HCT116 (cell line): ENCODE results near the gene TRPT1. TPM values are rescaled to one million over a fixed set of nuclear protein-coding genes. Genes with fewer than 3 reads are reported as not detected.

Experiments
- ATAC-seq: fragments of 200-7000 bp; cut with Tn5 transposase; 2 replicates; pipeline ENCODE4 v1.9.1; 2020; ENCODE audit warnings: mild to moderate bottlenecking, moderate library complexity
- BruUV-seq: library from RNA; stranded (reverse); fragments of 400-500 nt; replicated peaks from 2 replicates; lab custom pipeline; 2021; lab: Mats Ljungman, UMichigan
- CTCF ChIA-PET: fragments of 300-600 bp; sonication (Branson Sonifier 250); formaldehyde crosslinking; loops from one replicate; lab custom pipeline; 2021; ENCODE audit warnings: antibody characterized with exemption; lab: Charles Lee
- POLR2A ChIA-PET: fragments of 300-600, 350-600 bp; sonication (Branson Sonifier 250); formaldehyde crosslinking; loops from one replicate; lab custom pipeline; 2021; ENCODE audit warnings: antibody characterized with exemption; lab: Charles Lee
- RAD21 ChIA-PET, 2 experiments: fragments of 300-600 bp; sonication (Branson Sonifier 250); formaldehyde crosslinking; loops; one replicate each; lab custom pipeline; 2023; ENCODE audit warnings: low total read pairs in 2 of 2; ENCODE audit not compliant: uncharacterized antibody in 2 of 2, unreplicated experiment in 2 of 2, low non-redundant PET in 1 of 2; lab: Charles Lee
- DNase-seq: peaks from one replicate; pipeline ENCODE4 v3.0.0-alpha.2; 2010; ENCODE audit warnings: low read depth, low spot score
- H2AFZ ChIP-seq: fragments of 200-600 bp; shearing (Covaris generic), sonication (generic); 2 replicates; pipeline ENCODE4 v1.6.1; 2017; ENCODE audit warnings: low read depth, mixed run types, mixed read lengths, antibody characterized with exemption, low read length; ENCODE audit not compliant: poor library complexity, severe bottlenecking
- H3K27ac ChIP-seq: 2 replicates; pipeline ENCODE4 v1.5.1; 2012; ENCODE audit warnings: low read depth, low read length
- H3K27me3 ChIP-seq: fragments of 200-600 bp; sonication (generic); 2 replicates; pipeline ENCODE4 v1.6.1; 2016; ENCODE audit warnings: mixed run types, low read length, mixed read lengths; ENCODE audit not compliant: insufficient read depth
- H3K36me3 ChIP-seq, 2 experiments: fragments of 200-500 bp in 1 of 2; fragments of 200-600 bp in 1 of 2; sonication (Bioruptor generic) in 1 of 2; sonication (generic) in 1 of 2; 2 replicates each; pipeline versions ENCODE4 v1.5.1 to v1.6.1; 2014 to 2016; ENCODE audit warnings: low read length in 2 of 2, inconsistent platforms in 1 of 2, mixed read lengths in 1 of 2, mixed run types in 1 of 2; ENCODE audit not compliant: insufficient read depth in 2 of 2, control insufficient read depth in 1 of 2
- H3K4me1 ChIP-seq, 2 experiments: fragments of 200-600 bp in 1 of 2; sonication (generic) in 1 of 2; 2 replicates each; pipeline versions ENCODE4 v1.5.1 to v1.6.1; 2012 to 2017; ENCODE audit warnings: low read length in 2 of 2, inconsistent platforms in 1 of 2, mild to moderate bottlenecking in 1 of 2, mixed read lengths in 1 of 2, mixed run types in 1 of 2, moderate library complexity in 1 of 2; ENCODE audit not compliant: insufficient read depth in 2 of 2, control insufficient read depth in 1 of 2
- H3K4me2 ChIP-seq: fragments of 200-600 bp; sonication (generic); 2 replicates; pipeline ENCODE4 v1.6.1; 2017; ENCODE audit warnings: mixed run types, low read length, mixed read lengths
- H3K4me3 ChIP-seq, 2 experiments: fragments of 200-600 bp in 1 of 2; sonication (generic) in 1 of 2; replicated peaks in 1 of 2; 2 replicates each; pipeline ENCODE4 v1.5.1; 2011 to 2016; ENCODE audit warnings: low read length in 2 of 2, control low read depth in 1 of 2, low read depth in 1 of 2, mild to moderate bottlenecking in 1 of 2, mixed read lengths in 1 of 2, mixed run types in 1 of 2
- H3K79me2 ChIP-seq: fragments of 200-600 bp; sonication (generic); 2 replicates; pipeline ENCODE4 v1.6.1; 2017; ENCODE audit warnings: mild to moderate bottlenecking, mixed run types, low read length, moderate library complexity, mixed read lengths; ENCODE audit not compliant: insufficient read depth
- H3K9ac ChIP-seq: fragments of 200-600 bp; sonication (generic); 2 replicates; pipeline ENCODE4 v1.6.1; 2016; ENCODE audit warnings: low read length, mixed read lengths
- H3K9me2 ChIP-seq: fragments of 200-600 bp; sonication (generic), shearing (Covaris generic); 2 replicates; pipeline ENCODE4 v1.6.1; 2017; ENCODE audit warnings: mixed run types, mild to moderate bottlenecking, moderate library complexity; ENCODE audit not compliant: insufficient read depth
- H3K9me3 ChIP-seq, 2 experiments: fragments of 200-500 bp in 1 of 2; fragments of 200-600 bp in 1 of 2; sonication (Bioruptor generic) in 1 of 2; sonication (generic) in 1 of 2; 2 replicates each; pipeline ENCODE4 v1.6.1; 2014 to 2017; ENCODE audit warnings: low read length in 2 of 2, mixed read lengths in 2 of 2, inconsistent platforms in 1 of 2, low read depth in 1 of 2, mild to moderate bottlenecking in 1 of 2, mixed run types in 1 of 2, moderate library complexity in 1 of 2; ENCODE audit not compliant: control insufficient read depth in 1 of 2, insufficient read depth in 1 of 2
- H4K20me1 ChIP-seq: fragments of 200-600 bp; sonication (generic), shearing (Covaris generic); 2 replicates; pipeline ENCODE4 v1.6.1; 2017; ENCODE audit warnings: mixed run types, mild to moderate bottlenecking, moderate library complexity; ENCODE audit not compliant: insufficient read depth
- ATF3 ChIP-seq: IDR thresholded peaks from 2 replicates; pipeline ENCODE4 v1.6.1; 2012
- CTCF ChIP-seq, 3 experiments: fragments of 200-600 bp in 1 of 3; sonication (generic) in 1 of 3; IDR thresholded peaks in 2 of 3; conservative IDR thresholded peaks in 1 of 3; 2 replicates each; pipeline ENCODE4 v1.5.1; 2012 to 2017; ENCODE audit warnings: low read depth in 2 of 3, low read length in 2 of 3, antibody characterized with exemption in 1 of 3, borderline replicate concordance in 1 of 3, control low read depth in 1 of 3, mild to moderate bottlenecking in 1 of 3, mixed read lengths in 1 of 3, mixed run types in 1 of 3, moderate library complexity in 1 of 3; ENCODE audit not compliant: insufficient read depth in 1 of 3
- ELF1 ChIP-seq: IDR thresholded peaks from 2 replicates; pipeline ENCODE4 v1.6.1; 2012; ENCODE audit warnings: low read depth, borderline replicate concordance
- EZH2 ChIP-seq: fragments of 200-600 bp; sonication (generic); IDR thresholded peaks from 2 replicates; pipeline ENCODE4 v1.6.1; 2017; ENCODE audit warnings: antibody characterized with exemption, mixed run types
- FOSL1 ChIP-seq: IDR thresholded peaks from 2 replicates; pipeline ENCODE4 v1.6.1; 2012; ENCODE audit warnings: low read depth
- JUND ChIP-seq: IDR thresholded peaks from 2 replicates; pipeline ENCODE4 v1.6.1; 2012
- POLR2A ChIP-seq: IDR thresholded peaks from 2 replicates; pipeline ENCODE4 v1.7.0; 2011; ENCODE audit warnings: borderline replicate concordance; ENCODE audit not compliant: insufficient read depth, insufficient read length; ENCODE audit errors: extremely low read depth
- RAD21 ChIP-seq: IDR thresholded peaks from 2 replicates; pipeline ENCODE4 v1.6.1; 2012; ENCODE audit warnings: low read depth, mild to moderate bottlenecking
- REST ChIP-seq: IDR thresholded peaks from 2 replicates; pipeline ENCODE4 v1.6.1; 2012; ENCODE audit warnings: low read depth
- SIN3A ChIP-seq: IDR thresholded peaks from 2 replicates; pipeline ENCODE4 v1.6.1; 2012; ENCODE audit warnings: low read depth
- SRF ChIP-seq: IDR thresholded peaks from 2 replicates; pipeline ENCODE4 v1.6.1; 2012; ENCODE audit warnings: low read depth
- ZBTB33 ChIP-seq: IDR thresholded peaks from 2 replicates; pipeline ENCODE4 v1.6.1; 2011; ENCODE audit warnings: mild to moderate bottlenecking, low read length, moderate library complexity; ENCODE audit not compliant: insufficient replicate concordance; ENCODE audit errors: extremely low read depth
- ZFX ChIP-seq: fragments of 450-650 bp; IDR thresholded peaks from 2 replicates; pipeline ENCODE4 v1.6.1; 2017
- ZNF274 ChIP-seq: fragments of 200-500 bp; sonication (Bioruptor generic); IDR thresholded peaks from 2 replicates; pipeline ENCODE4 v1.6.1; 2014; ENCODE audit warnings: mild to moderate bottlenecking, low read depth, low read length, inconsistent platforms
- intact Hi-C: fragments of 100-400 bp; cut with micrococcal nuclease; formaldehyde crosslinking; loops from 2 replicates; pipeline ENCODE4 v1.10.0; 2022
- total RNA-seq: library from RNA; stranded (reverse); gene quantifications from one replicate; pipeline ENCODE4 v1.2.1, GENCODE V29; 2021; ENCODE audit not compliant: unreplicated experiment

Gene TRPT1
- total RNA-seq, 1 experiment from 2014 or later = 43.2 TPM

GRCh38 chr11:64208086-64208795 lies 17.7 kb downstream of the TRPT1 start:
- H3K4me3 ChIP-seq = no peak overlapping the region
- peaks cover 0 to 8% of the 10 kb centered on the region in 2 experiments; a peak in 1 of 4 replicates for H3K4me1 ChIP-seq
- ChIA-PET RAD21 (no interaction called here), POLR2A (no interaction called here), CTCF (no interaction called here)
- peaks cover 16 to 24% of the 10 kb centered on the region in 2 experiments for H3K36me3 ChIP-seq
- intact Hi-C loops = no loop called here
- H2AFZ ChIP-seq = no peak overlapping the region
- H3K27ac ChIP-seq = no peak overlapping the region
- no peaks in the 10 kb centered on the region for H4K20me1 ChIP-seq
- H3K27me3 ChIP-seq = no peaks in the 10 kb centered on the region
- DNase-seq (no peak), ATAC-seq (no peak)
- BruUV-seq = no TSS peak
- no peaks in the 10 kb centered on the region for H3K9me3 ChIP-seq
- TF ChIP-seq ELF1 (no peak), ZNF274 (no peak), SIN3A (no peak), EZH2 (no peak), ZFX (no peak), CTCF (IDR thresholded peaks at IDR 0.05 in 2 of 3, conservative IDR thresholded peaks at IDR 0.05 in 1 of 3; ENCODE audit: borderline replicate concordance in 1 of 3, insufficient read depth in 1 of 3, low read depth in 2 of 3, low read length in 2 of 3) (no peak), SRF (no peak), ZBTB33 (no peak), FOSL1 (no peak), REST (no peak), POLR2A (no peak), JUND (no peak), RAD21 (no peak), ATF3 (no peak)
- H3K79me2 ChIP-seq = peaks cover 9% of the 10 kb centered on the region; the same call in 1 of the 2 replicates
- no peaks in the 10 kb centered on the region for H3K9me2 ChIP-seq
- H3K9ac ChIP-seq = no peak overlapping the region
- H3K4me2 ChIP-seq = no peak overlapping the region
